Sigmoid colon (tissue), 4 donors: ENCODE results near the gene DMTF1.

Source experiments
- POLR2A ChIP-seq, 2 donors: fragments of 450-650 bp; IDR thresholded peaks; one replicate each; pipeline ENCODE4 v1.6.1; 2016; ENCODE audit warnings: antibody characterized with exemption in 2 of 2, mild to moderate bottlenecking in 2 of 2, moderate library complexity in 2 of 2
- POLR2AphosphoS5 ChIP-seq, 4 donors: sonication (generic); formaldehyde crosslinking; IDR thresholded peaks; one replicate each; pipeline ENCODE4 v1.6.1; 2017; ENCODE audit warnings: antibody characterized with exemption in 4 of 4
- TF ChIP-seq, protein P1 (sequence below), 4 experiments: fragments of 450-650 bp in 3 of 4; fragments of 200-600 bp in 1 of 4; IDR thresholded peaks; one replicate each; pipeline ENCODE4 v1.5.1; 2016 to 2019; ENCODE audit warnings: antibody characterized with exemption in 4 of 4, mild to moderate bottlenecking in 3 of 4, moderate library complexity in 2 of 4

DNA sequence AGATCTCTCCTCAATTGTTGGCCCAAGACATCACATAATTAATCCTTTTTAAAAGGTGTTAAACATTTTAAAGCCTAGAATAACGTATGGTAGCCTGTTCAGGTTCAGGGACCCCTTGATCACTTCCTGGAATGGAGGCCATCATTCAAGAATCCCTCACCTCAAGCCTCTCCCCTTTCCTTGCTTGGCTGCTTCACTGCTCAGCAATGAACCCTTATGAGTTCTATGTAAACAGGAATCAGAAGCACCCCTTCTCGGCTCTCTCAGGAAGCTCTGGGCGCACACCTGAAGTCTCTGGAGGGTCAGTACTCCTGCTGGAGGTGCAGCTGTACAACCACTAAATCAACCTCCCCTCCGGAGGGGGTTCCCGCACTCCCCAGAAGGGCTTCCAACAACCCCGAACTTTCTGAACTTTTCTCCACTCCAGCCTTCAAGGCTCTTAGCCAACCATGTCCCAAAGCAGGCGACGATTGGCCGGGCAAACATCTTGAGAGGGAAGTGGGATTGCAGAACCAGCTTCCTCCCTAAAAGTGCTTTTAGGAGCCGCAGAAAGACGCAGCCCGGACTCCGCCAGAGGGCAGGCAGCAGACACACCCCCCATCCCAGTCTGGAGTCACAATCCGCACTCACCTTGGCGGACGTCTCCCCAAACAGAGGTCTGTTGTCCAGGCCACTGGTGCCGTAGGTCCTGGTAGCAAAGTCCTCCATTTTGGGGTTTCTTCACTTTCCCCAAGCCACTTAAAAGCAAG is 66.7 kb downstream of the DMTF1 start:
- TF ChIP-seq, protein P1, sequence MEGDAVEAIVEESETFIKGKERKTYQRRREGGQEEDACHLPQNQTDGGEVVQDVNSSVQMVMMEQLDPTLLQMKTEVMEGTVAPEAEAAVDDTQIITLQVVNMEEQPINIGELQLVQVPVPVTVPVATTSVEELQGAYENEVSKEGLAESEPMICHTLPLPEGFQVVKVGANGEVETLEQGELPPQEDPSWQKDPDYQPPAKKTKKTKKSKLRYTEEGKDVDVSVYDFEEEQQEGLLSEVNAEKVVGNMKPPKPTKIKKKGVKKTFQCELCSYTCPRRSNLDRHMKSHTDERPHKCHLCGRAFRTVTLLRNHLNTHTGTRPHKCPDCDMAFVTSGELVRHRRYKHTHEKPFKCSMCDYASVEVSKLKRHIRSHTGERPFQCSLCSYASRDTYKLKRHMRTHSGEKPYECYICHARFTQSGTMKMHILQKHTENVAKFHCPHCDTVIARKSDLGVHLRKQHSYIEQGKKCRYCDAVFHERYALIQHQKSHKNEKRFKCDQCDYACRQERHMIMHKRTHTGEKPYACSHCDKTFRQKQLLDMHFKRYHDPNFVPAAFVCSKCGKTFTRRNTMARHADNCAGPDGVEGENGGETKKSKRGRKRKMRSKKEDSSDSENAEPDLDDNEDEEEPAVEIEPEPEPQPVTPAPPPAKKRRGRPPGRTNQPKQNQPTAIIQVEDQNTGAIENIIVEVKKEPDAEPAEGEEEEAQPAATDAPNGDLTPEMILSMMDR (IDR thresholded peaks at IDR 0.05), result no peak
- no peak for TF ChIP-seq POLR2A (IDR thresholded peaks at IDR 0.05)
- no peak for TF ChIP-seq POLR2AphosphoS5 (IDR thresholded peaks at IDR 0.05)
